GM18526 (cell line): Measurements from ENCODE around the gene ACOT7.

Experiments used
- POLR2A ChIP-seq: IDR thresholded peaks from 3 replicates; pipeline ENCODE4 v1.6.1; 2011; ENCODE audit not compliant: insufficient read length; ENCODE audit errors: extremely low read depth

Gene ACOT7

GRCh38 chr1:6267686-6268322 is 125.8 kb downstream of the ACOT7 start:
- TF ChIP-seq POLR2A = no peak

- TF ChIP-seq POLR2A = no peak
Observed at GRCh38 chr1:6266641-6267040, 126.9 kb downstream of the ACOT7 start.

- TF ChIP-seq POLR2A = no peak
Observed at GRCh38 chr1:6265151-6265550, 128.4 kb downstream of the ACOT7 start.

- TF ChIP-seq POLR2A = no peak
Observed at GRCh38 chr1:6263716-6264115, 129.9 kb downstream of the ACOT7 start.

- no peak for TF ChIP-seq POLR2A
Observed at GRCh38 chr1:6262555-6263420, 130.8 kb downstream of the ACOT7 start.

GRCh38 chr1:6261615-6261995 is 132.0 kb downstream of the ACOT7 start:
- TF ChIP-seq POLR2A = no peak

- no peak for TF ChIP-seq POLR2A
Observed at GRCh38 chr1:6260961-6261614, 132.5 kb downstream of the ACOT7 start, which contains the start of gene GPR153. Gene GPR153, minus strand, starts transcription at chr1:6261098. Its CDS starts 6,193 bp downstream, at chr1:6254905.

GRCh38 chr1:6260433-6260934 is 133.1 kb downstream of the ACOT7 start:
- TF ChIP-seq POLR2A = no peak

GRCh38 chr1:6259491-6260362 is 133.8 kb downstream of the ACOT7 start:
- TF ChIP-seq POLR2A = no peak

- no peak for TF ChIP-seq POLR2A
Observed at GRCh38 chr1:6258675-6259074, 134.9 kb downstream of the ACOT7 start.

GRCh38 chr1:6257541-6258069 is 136.0 kb downstream of the ACOT7 start:
- no peak for TF ChIP-seq POLR2A

GRCh38 chr1:6256645-6257044 is 136.9 kb downstream of the ACOT7 start:
- TF ChIP-seq POLR2A = no peak

- no peak for TF ChIP-seq POLR2A
Observed at GRCh38 chr1:6254691-6255090, 138.9 kb downstream of the ACOT7 start.

- TF ChIP-seq POLR2A = no peak
Observed at GRCh38 chr1:6253380-6253779, 140.2 kb downstream of the ACOT7 start.

- no peak for TF ChIP-seq POLR2A
Observed at GRCh38 chr1:6252374-6252710, 141.2 kb downstream of the ACOT7 start.
